K562 (cell line): ENCODE measurements around the gene ASCL2. TPM values are rescaled to one million over a fixed set of nuclear protein-coding genes. Genes with fewer than 3 reads are reported as not detected.

Experiments
- CEBPG ChIP-seq, 3 experiments: fragments of 200-800 bp in 1 of 3; sonication (Bioruptor generic) in 1 of 3; sonication (generic) in 1 of 3; formaldehyde crosslinking in 1 of 3; IDR thresholded peaks in 2 of 3; conservative IDR thresholded peaks in 1 of 3; 2 replicates each; pipeline versions ENCODE4 v1.6.1 to v1.8.0; 2016 to 2022; ENCODE audit warnings: missing compliant biosample characterization in 2 of 3, missing genetic modification characterization in 2 of 3, mild to moderate bottlenecking in 1 of 3, missing genetic modification reagents in 1 of 3
- CTCF ChIP-seq, 3 experiments: IDR thresholded peaks in 2 of 3; conservative IDR thresholded peaks in 1 of 3; 2 replicates each; pipeline ENCODE4 v1.5.1; 2011 to 2012; ENCODE audit warnings: low read length in 3 of 3, mild to moderate bottlenecking in 3 of 3, control low read depth in 2 of 3, improper control_type of control experiment in 1 of 3, inconsistent platforms in 1 of 3, low read depth in 1 of 3, mixed read lengths in 1 of 3, moderate library complexity in 1 of 3; ENCODE audit not compliant: insufficient read depth in 2 of 3
- E2F6 ChIP-seq, 2 experiments: IDR thresholded peaks; 2 replicates each; pipeline ENCODE4 v1.6.1; 2011; ENCODE audit warnings: borderline replicate concordance in 1 of 2, control low read depth in 1 of 2, low read depth in 1 of 2, low read length in 1 of 2, mild to moderate bottlenecking in 1 of 2, mixed read lengths in 1 of 2, moderate library complexity in 1 of 2; ENCODE audit not compliant: insufficient read depth in 1 of 2, insufficient read length in 1 of 2, poor library complexity in 1 of 2, severe bottlenecking in 1 of 2; ENCODE audit errors: extremely low read depth in 1 of 2
- FOXO4 ChIP-seq: fragments of 450-650 bp; formaldehyde crosslinking; IDR thresholded peaks from 2 replicates; pipeline ENCODE4 v1.4.0; 2020; ENCODE audit warnings: mild to moderate bottlenecking, moderate library complexity
- GTF2E2 ChIP-seq: fragments of 200-800 bp; sonication (Bioruptor generic); IDR thresholded peaks from 2 replicates; pipeline ENCODE4 v1.6.1; 2016; ENCODE audit warnings: missing genetic modification characterization, missing compliant biosample characterization
- PHB ChIP-seq: fragments of 250-450 bp; sonication (Bioruptor Pico); IDR thresholded peaks from 2 replicates; pipeline ENCODE4 v1.5.0; 2021
- RBM34 ChIP-seq: fragments of 200-400 bp; formaldehyde crosslinking; IDR thresholded peaks from 2 replicates; pipeline ENCODE4 v1.6.1; 2018; ENCODE audit warnings: low read length, borderline replicate concordance; ENCODE audit not compliant: insufficient read depth
- SMARCA5 ChIP-seq: fragments of 450-650 bp; IDR thresholded peaks from 2 replicates; pipeline ENCODE4 v1.6.1; 2016
- SPI1 ChIP-seq: IDR thresholded peaks from 2 replicates; pipeline ENCODE4 v1.6.1; 2011; ENCODE audit warnings: low read depth, low read length, control low read depth, borderline replicate concordance
- SREBF2 ChIP-seq: sonication (generic); formaldehyde crosslinking; IDR thresholded peaks from 2 replicates; pipeline ENCODE4 v1.4.0; 2020; ENCODE audit warnings: mild to moderate bottlenecking, missing genetic modification reagents
- SRSF1 ChIP-seq: fragments of 200-400 bp; formaldehyde crosslinking; IDR thresholded peaks from 2 replicates; pipeline ENCODE4 v1.6.1; 2017; ENCODE audit warnings: mild to moderate bottlenecking, low read depth, low read length, moderate library complexity
- VEZF1 ChIP-seq: fragments of 200-800 bp; sonication (Bioruptor generic); IDR thresholded peaks from 2 replicates; pipeline ENCODE4 v1.6.1; 2017; ENCODE audit warnings: missing genetic modification characterization, missing compliant biosample characterization
- ZBTB8A ChIP-seq: fragments of 450-650 bp; IDR thresholded peaks from 2 replicates; pipeline ENCODE4 v1.6.1; 2018; ENCODE audit warnings: mild to moderate bottlenecking, moderate library complexity; ENCODE audit not compliant: partially characterized antibody
- ZBTB9 ChIP-seq: fragments of 450-650 bp; formaldehyde crosslinking; IDR thresholded peaks from 2 replicates; pipeline ENCODE4 v1.4.0; 2020; ENCODE audit warnings: mild to moderate bottlenecking, moderate library complexity
- ZC3H4 ChIP-seq: sonication (generic); formaldehyde crosslinking; IDR thresholded peaks from 2 replicates; pipeline ENCODE4 v1.9.0; 2021; ENCODE audit warnings: missing genetic modification reagents, borderline replicate concordance
- ZNF184 ChIP-seq: sonication (generic); formaldehyde crosslinking; IDR thresholded peaks from 2 replicates; pipeline ENCODE4 v1.5.0; 2020; ENCODE audit warnings: missing genetic modification reagents
- ZNF695 ChIP-seq: fragments of 450-650 bp; formaldehyde crosslinking; IDR thresholded peaks from 2 replicates; pipeline ENCODE4 v1.4.0; 2020; ENCODE audit warnings: mild to moderate bottlenecking, moderate library complexity
- polyA plus RNA-seq, 8 experiments: library from polyadenylated mRNA; depleted of rRNA in 4 of 8; stranded (reverse) in 5 of 8; unstranded in 3 of 8; fragments of >200 nt; fragmentation: Nextera tagmentation in 2 of 8; fragmentation: Illumina TruSeq in 1 of 8; extraction: Ambion mirVana in 2 of 8; extraction: Trizol in 1 of 8; gene quantifications; 2 replicates each; pipeline versions ENCODE4 v1.2.1 to v1.2.3, GENCODE V29; 2011 to 2014; ENCODE audit warnings: inconsistent platforms in 1 of 8, missing spikeins in 1 of 8
- total RNA-seq, 7 experiments: library from RNA; depleted of rRNA in 6 of 7; stranded (reverse); fragments of >200 nt in 6 of 7; fragmentation: Illumina TruSeq in 2 of 7; extraction: Trizol in 2 of 7; gene quantifications; 2 replicates each; pipeline versions ENCODE4 v1.2.1 to v1.2.3, GENCODE V29; 2011 to 2021; ENCODE audit warnings: low replicate concordance in 1 of 7

ASCL2 gene
- total and polyA plus RNA-seq, 9 of the 15 experiments (the other 6 are each of a cell fraction or from before 2014, with no cell fraction given): 0.11 to 1.4 (median 0.36) TPM; not detected in 2

- peak; percentile 57 for TF ChIP-seq VEZF1 (CRISPR knock-in tag)
- TF ChIP-seq FOXO4 (CRISPR knock-in tag): no peak
- TF ChIP-seq RBM34: no peak
- TF ChIP-seq PHB (CRISPR knock-in tag): no peak
- TF ChIP-seq SPI1: no peak
- no peak for TF ChIP-seq ZC3H4 (CRISPR knock-in tag)
- TF ChIP-seq ZBTB9 (CRISPR knock-in tag): no peak
- TF ChIP-seq SREBF2 (CRISPR knock-in tag): no peak
- no peak for TF ChIP-seq GTF2E2 (tag)
- TF ChIP-seq SRSF1: no peak
- TF ChIP-seq ZNF184 (CRISPR knock-in tag): no peak
- no peak for TF ChIP-seq ZBTB8A
- TF ChIP-seq ZNF695 (CRISPR knock-in tag): no peak
- TF ChIP-seq CTCF (IDR thresholded peaks at IDR 0.05 in 2 of 3, conservative IDR thresholded peaks at IDR 0.05 in 1 of 3; ENCODE audit: insufficient read depth in 2 of 3, low read depth in 1 of 3, low read length in 3 of 3): no peak
- TF ChIP-seq CEBPG (CRISPR knock-in tag; IDR thresholded peaks at IDR 0.05): no peak
- TF ChIP-seq CEBPG (tag; conservative IDR thresholded peaks at IDR 0.05 in 1 of 2, IDR thresholded peaks at IDR 0.05 in 1 of 2): peak in 1 of 2 experiments; percentile 25; a peak in 1 of 4 replicates
- peak in 1 of 2 experiments; percentile 63 for TF ChIP-seq E2F6 (IDR thresholded peaks at IDR 0.05; ENCODE audit: borderline replicate concordance in 1 of 2, extremely low read depth in 1 of 2, insufficient read depth in 1 of 2, insufficient read length in 1 of 2, low read depth in 1 of 2, low read length in 1 of 2, poor library complexity in 1 of 2, severe bottlenecking in 1 of 2)
- TF ChIP-seq SMARCA5: no peak
Observed at GRCh38 chr11:2268729-2269600, 1.4 kb downstream of the ASCL2 start (continued).
